Mesendoderm (in vitro differentiated cells): ENCODE data around the gene SEC14L2. TPM values are rescaled to one million over a fixed set of nuclear protein-coding genes. Genes with fewer than 3 reads are reported as not detected.

Experiments
- small RNA-seq: library from polyadenylated mRNA; stranded (forward); fragments of <200 nt; extraction: miRNeasy Mini kit (QIAGEN cat#:217004); gene quantifications from one replicate; pipeline ENCODE3, GENCODE V24; 2013; ENCODE audit not compliant: insufficient read depth

Gene SEC14L2

Small RNA genes within 50 kb of the gene (small RNA-seq; reads per million reads assigned to genes)
- not detected for gene AC004832.3
- not detected for gene RNU6-564P
